GM21529 (cell line): ENCODE results near the gene RSRC1.
"Not testable (repeated sequence)": the region's sequence is repeated elsewhere in the genome, so short reads cannot be mapped to it uniquely, and the experiment has no call there.

ENCODE experiments used
- ATAC-seq: cut with Tn5 transposase; IDR thresholded peaks from one replicate; pipeline ENCODE4 v1.9.1; 2021; ENCODE audit not compliant: unreplicated experiment

Gene RSRC1

GRCh38 chr3:158508481-158508880 is 398.6 kb downstream of the RSRC1 start:
- ATAC-seq = no peak

DNA sequence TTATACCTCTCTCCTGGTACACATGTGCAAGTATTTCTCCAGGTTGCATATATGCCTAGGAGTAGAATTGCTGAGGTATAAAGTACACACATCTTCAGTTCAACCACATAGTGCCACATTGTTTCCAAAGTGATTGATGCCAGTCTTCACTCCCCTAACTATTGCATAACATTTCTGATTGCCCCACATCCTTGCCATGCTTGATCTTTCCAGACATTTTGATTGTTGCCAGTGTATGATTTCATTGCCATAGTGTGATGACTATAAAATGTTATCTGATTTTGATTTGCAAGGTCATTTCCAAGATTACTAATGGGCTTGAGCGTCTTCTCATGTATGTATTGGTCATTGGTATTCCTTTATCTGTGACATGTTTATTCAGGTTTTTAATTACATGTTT is 400.0 kb downstream of the RSRC1 start:
- no peak for ATAC-seq

- ATAC-seq = not testable (repeated sequence)
These were observed 406.8 kb downstream of the RSRC1 start for GRCh38 chr3:158516729-158517128.

GRCh38 chr3:158519776-158520175 is 409.9 kb downstream of the RSRC1 start:
- ATAC-seq = no peak

DNA sequence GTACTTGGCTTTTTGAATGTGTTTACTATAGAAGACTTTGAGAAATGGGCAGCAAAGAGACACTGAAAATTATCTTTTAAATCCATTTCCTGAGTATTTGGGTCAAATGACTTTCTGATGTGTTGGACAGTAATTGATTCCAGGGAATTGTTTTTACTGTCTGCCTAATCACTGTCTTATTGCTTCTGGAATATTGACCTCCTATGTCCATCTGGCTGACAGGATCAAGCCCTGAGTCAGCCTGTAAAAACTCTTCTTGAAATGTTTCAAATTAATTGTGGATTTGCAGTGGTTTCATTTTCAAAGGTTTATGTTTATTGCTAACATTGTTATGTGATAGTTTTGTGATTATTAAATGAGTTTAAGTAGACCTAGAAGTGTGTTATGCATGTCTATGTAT is 410.5 kb downstream of the RSRC1 start:
- ATAC-seq = no peak

DNA sequence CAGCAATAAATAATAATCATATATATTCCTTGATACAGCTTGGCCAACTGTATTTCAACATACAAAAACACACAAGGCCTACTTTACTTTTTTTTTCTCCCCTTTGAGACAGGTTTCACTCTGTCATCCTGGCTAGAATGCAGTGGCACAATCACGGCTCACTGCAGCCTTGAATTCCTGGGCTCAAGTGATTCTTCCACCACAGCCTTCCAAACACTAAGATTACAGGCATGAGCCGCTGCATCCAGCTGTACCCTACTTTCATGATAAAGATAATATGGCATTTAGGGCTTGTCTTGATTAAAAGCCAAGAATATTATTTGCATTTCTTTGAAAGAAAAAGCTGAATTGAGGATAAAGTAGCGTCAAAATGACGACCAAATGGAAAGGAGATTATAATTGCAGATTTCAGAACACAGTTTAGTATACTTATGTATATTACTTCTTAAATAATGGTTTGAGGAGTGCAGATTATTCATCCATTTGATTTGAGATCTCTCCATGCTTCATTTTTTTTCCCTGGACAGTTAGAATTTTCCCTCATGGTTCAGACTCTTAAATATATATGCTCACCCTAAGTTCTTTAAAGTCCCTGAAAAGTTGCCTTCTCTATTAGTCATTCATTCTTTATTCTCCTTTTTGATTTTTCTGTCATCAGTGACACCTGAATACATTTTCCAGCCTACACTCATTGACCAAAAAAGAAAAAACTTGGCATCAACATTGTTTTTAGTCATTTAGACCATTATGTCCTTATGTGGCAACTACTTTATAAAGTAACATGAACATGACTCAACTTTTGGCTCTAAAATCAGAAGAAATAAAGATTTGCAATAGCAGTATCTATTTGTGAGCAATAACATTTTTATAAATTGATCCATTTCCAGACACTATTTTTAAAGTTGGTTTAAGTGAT is 412.6 kb downstream of the RSRC1 start:
- no peak for ATAC-seq

GRCh38 chr3:158528076-158528674 is 418.3 kb downstream of the RSRC1 start:
- ATAC-seq = no peak

DNA sequence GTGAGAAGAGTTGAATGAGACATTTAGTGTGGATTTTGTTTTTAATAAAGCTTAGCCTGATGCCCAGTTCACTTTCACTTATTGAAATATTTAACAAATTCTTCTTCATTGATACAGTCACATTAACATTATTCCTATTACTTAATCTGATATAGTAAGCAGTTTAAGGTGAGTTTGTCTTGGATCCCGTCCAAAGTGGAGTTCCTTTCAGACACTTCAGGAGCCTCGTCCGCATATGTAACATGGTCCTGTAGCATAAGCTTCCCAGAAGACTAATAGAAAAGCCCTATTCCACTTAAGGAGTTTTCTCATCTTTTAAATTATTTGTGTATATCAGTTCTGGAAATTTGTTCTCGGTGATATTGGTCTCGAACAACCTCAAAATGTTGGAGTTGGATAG is 421.4 kb downstream of the RSRC1 start:
- no peak for ATAC-seq

DNA sequence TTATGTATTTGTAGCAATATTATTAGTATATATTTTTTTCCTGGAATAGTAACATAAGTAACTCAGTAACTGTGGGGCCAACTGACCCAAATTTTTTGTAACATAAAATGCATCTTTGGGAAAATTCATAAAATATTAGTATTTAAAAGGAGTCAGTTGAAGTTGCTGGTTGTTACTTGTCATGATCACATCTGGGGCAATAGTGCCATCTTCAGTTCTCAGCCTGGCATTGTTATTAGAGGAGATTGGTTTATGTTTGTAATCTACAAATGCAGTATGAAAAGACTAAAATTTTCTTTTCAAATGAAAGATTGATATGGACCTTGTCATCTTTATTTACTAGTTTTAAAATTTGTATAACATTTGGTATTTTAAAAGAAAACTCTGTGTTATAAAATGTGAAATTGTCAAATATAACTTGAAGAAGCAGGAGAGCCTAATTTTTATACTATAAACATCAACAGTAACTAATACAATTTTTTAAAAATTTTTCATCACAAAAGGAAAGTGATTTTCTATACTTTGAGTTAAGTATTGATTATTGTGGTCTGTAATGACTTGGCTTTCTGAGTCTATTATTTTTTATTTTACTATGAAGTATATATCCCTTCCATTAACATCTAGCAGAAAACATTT is 422.3 kb downstream of the RSRC1 start:
- peak; percentile 73 for ATAC-seq

GRCh38 chr3:158535918-158536317 is 426.0 kb downstream of the RSRC1 start:
- ATAC-seq = no peak

- peak; percentile 73 for ATAC-seq
These were observed 429.6 kb downstream of the RSRC1 start for GRCh38 chr3:158539414-158540014.

DNA sequence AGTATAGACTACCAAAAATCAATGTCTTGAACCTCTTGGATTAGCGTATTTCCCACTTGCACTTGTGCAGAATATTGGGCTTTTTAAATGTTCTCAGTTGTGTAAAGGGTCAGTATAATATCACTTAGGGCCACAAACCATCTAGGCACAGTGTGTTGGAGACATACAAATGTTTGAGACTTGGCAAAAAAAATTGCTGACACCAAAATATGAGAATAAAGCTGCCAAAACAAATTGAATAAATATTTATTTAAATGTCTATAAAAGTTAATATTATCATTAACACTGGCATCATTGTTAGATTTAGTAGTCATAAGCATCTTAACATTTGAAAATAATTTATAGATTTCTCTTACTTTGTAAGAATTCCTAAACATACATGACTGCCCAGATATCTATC is 430.2 kb downstream of the RSRC1 start:
- no peak for ATAC-seq

- no peak for ATAC-seq
These were observed 438.8 kb downstream of the RSRC1 start for GRCh38 chr3:158548691-158549090.

GRCh38 chr3:158549938-158550337 is 440.0 kb downstream of the RSRC1 start:
- ATAC-seq = not testable (repeated sequence)

- no peak for ATAC-seq
These were observed 442.2 kb downstream of the RSRC1 start for GRCh38 chr3:158552124-158552523.

GRCh38 chr3:158559504-158559903 is 449.6 kb downstream of the RSRC1 start:
- no peak for ATAC-seq

DNA sequence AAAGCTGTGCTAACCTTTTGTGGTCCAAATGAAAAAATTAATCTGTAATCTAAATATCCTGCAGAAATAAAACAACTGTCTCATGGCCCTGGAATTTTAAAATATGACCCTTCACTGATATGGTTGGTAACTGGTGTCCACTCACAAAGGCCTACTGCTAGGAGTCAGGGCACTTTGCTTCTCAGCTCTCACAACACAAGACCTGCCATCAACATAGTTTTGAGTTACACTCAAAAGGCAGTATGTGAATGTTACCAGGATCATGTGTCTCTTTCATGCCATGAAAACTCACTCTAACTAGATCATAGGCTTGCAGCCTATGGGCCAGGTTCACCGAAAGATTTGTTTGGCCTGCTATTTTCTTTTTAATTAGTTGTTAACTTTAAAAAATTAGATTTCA is 451.1 kb downstream of the RSRC1 start:
- no peak for ATAC-seq

DNA sequence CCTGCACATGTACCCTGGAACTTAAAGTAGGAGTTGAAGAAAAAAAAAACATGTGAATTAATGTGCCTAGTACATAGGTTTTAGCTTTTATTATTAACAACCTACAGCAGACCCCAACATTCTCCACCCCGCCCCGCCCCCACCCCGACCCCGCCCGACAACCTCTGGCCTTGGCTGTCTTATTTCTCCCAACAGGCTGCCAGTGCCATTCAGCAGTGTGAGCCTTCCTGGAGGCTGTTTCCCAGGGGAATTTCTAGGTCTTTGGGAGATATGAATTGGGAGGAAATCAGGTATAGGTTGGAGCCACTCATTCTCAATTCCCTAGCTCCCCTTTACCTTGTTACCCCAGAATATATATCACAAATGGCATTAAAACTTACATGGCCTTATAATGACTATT is 452.8 kb downstream of the RSRC1 start:
- ATAC-seq = no peak

GRCh38 chr3:158563076-158563475 is 453.2 kb downstream of the RSRC1 start:
- ATAC-seq = no peak

DNA sequence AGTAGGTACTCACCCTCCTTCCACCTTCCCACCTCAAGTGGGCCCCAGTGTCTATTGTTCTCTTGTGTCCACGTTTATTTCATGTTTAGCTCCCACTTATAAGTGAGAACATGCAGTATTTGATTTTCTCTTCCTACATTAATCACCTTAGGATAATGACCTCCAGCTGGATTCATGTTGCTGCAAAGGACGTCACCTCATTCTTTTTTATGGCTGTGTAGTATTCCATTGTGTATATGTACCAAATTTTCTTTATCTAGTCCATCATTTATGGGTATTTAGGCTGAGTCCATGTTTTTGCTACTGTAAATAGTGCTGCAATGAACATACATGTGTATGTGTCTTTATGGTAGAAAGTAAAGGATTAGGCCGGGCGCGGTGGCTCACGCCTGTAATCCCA is 455.2 kb downstream of the RSRC1 start:
- ATAC-seq = no peak

GRCh38 chr3:158568784-158569183 is 458.9 kb downstream of the RSRC1 start:
- ATAC-seq = no peak

- ATAC-seq = no peak
These were observed 459.9 kb downstream of the RSRC1 start for GRCh38 chr3:158569794-158570193.
